PFSK-1 (cell line): Measurements from ENCODE around the gene PEX10.

Experiments
- POLR2AphosphoS5 ChIP-seq: IDR thresholded peaks from 2 replicates; pipeline ENCODE4 v1.6.1; 2012; ENCODE audit warnings: low read depth, mild to moderate bottlenecking, control low read depth, low read length, moderate library complexity
- REST ChIP-seq, 2 experiments: IDR thresholded peaks; 2 replicates each; pipeline versions ENCODE4 v1.6.1 to v1.8.0; 2011 to 2012; ENCODE audit warnings: low read depth in 2 of 2, low read length in 2 of 2, control low read depth in 1 of 2, inconsistent platforms in 1 of 2, mild to moderate bottlenecking in 1 of 2, moderate library complexity in 1 of 2; ENCODE audit not compliant: insufficient read depth in 1 of 2
- TAF1 ChIP-seq: IDR thresholded peaks from 2 replicates; pipeline ENCODE4 v1.6.1; 2012; ENCODE audit warnings: low read length, control low read depth, borderline replicate concordance; ENCODE audit not compliant: insufficient read depth

GRCh38 chr1:2376931-2377672, 35.3 kb downstream of the PEX10 start:
- TF ChIP-seq POLR2AphosphoS5 (no peak), REST (IDR thresholded peaks at IDR 0.05; ENCODE audit: insufficient read depth in 1 of 2, low read depth in 2 of 2, low read length in 2 of 2) (no peak), TAF1 (no peak)
